GM19463 (cell line): ENCODE measurements around the gene SLC36A3.
"Not testable (repeated sequence)": the region's sequence is repeated elsewhere in the genome, so short reads cannot be mapped to it uniquely, and the experiment has no call there.

ENCODE experiments used
- ATAC-seq: cut with Tn5 transposase; IDR thresholded peaks from one replicate; pipeline ENCODE4 v1.9.1; 2021; ENCODE audit warnings: mild to moderate bottlenecking, moderate library complexity; ENCODE audit not compliant: unreplicated experiment

SLC36A3 gene

DNA sequence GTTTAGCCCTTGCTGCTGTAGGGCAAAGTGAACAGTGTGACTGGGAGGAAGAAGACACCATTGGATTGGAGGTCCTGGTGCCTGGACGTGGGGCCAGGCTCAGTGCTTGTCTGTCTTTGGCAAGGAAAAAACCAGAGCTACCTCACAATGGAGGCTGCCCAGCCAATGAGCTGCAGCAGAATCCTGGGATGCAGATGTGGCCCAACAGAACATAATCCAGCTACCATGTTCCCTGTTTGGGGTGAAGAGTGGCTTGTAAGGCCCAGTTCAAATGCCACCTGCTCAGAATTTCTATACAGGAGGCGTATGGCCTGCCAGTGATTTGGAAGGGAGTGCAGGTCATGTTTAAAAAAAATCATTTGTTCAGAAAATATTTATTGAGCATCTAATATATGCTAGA, at the start of gene SLC36A3:
Gene SLC36A3 (minus strand): TSS at position 101 of the 400 bp plus-strand sequence. CDS start 412 bp downstream, outside the sequence.
- ATAC-seq, result no peak

DNA sequence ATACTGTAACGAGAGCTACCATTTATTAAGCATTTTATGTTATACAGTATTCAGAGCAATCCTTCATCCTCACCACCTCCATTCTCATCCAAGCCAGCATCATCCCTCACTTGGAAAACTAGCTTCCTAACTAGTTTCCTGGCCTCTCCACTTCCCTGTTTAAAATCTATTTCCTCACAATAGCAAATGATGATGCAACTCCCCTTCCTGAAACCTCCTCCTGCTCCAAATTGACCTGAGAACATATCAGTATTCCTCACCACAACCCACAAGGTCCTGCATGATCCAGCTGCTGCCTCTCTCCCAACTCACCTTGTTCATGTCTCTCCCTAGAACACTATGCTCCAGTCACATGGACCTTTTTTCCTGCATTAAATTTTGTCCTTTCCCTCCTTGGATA, 48.1 kb upstream of the SLC36A3 start:
- ATAC-seq, result no peak

DNA sequence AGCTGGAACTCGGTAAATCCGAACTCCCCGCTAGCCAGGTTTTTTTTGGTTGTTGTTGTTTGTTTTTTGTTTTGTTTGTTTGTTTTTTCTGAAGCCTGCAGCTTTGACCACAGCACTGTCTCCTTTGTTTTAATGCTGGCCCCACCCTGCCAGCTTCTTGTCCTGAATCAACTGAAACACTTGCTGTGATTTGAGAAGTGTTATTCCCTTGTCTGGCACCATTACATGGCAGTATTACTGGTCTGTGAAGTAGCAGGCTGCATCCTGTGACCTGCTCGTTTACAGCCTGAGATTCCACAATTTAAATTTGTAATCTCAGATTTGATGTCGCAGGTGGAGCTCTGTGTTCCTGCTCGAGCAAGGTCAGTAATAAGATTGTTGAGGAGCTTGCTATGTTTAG, 45.2 kb upstream of the SLC36A3 start:
- ATAC-seq, result no peak

DNA sequence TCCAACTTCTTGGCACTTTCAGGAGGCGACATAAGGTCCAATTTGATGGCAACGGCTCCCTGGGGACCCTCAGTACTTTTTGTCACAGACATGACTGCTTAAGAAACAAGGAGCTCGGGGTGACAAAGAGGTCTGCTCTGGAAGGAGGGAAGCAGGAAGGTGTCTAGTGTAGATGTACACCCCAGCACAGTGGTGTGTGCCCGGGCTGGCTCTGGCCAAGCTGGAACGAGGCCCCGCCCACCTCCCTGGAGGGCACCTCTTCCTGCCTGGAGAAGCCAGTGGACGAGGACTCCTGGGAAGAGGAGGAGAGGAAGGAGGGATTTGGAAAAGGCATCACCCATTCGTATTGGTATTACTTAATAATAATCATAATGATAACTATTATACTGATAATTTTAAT, 43.8 kb upstream of the SLC36A3 start, which contains the start of gene SLC36A2:
Gene SLC36A2 (minus strand): TSS at position 191 of the 400 bp plus-strand sequence. CDS start 99 bp downstream, at position 92.
- ATAC-seq, result no peak

DNA sequence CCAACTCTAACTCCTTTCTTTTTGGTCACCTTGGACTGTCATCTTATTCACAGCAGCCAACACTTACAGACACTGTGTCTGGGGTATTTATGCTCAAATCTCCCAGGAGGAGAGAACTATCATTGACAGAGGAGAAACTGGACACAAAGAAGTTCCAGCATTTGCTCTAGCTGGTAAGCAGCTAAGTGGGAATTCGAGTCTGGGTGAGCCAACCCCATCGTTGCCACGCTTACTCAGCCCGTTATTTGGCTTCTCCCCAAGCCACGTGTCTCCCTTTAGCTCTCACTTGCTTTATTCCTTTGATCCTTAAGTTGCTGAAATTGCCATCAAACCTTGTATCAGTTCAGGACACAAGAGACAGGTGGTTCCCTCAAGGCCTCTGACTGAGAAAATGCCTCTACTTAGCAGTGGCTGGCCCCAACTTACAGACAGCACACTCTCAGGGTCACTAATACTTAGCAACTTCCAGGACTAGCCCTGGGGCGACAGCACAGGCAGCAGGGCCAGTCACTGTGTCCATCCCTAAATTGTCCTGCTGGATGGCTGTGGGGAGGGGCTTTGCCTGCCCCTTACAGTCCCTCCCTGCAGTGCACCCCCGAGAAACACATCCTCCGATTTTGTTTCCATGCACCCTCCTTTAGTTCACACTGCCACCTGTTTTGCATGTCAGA, 42.4 kb upstream of the SLC36A3 start:
- no peak for ATAC-seq

DNA sequence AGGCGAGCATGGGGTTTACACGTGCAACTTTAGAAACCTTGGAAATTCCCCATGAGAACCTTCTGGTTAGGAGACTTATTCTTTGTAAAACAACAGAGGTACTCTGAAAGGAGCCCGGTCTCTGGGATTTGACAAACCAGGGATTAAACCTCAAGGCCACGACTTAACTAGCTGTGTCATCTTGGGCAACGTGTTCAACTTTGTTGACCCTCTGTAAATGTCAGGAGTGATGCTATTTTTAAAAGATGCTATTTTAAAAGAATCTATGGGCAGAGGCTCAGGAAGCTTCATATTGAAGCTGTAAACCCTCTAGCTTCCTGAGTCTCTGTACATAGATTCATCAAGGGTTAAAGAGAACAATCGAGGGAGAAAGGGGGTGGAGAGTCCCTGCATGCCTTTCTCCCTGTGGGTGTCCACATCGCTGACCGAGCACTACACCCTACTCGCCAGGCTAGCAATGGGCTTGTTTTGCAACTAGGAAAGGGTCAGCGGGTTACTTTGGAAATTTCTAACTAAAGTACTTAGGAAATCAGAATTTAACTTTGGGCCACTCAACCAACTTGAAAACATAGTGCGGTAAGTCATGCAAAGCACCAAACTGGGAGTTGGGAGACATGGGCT, 41.7 kb upstream of the SLC36A3 start:
- ATAC-seq, result no peak

DNA sequence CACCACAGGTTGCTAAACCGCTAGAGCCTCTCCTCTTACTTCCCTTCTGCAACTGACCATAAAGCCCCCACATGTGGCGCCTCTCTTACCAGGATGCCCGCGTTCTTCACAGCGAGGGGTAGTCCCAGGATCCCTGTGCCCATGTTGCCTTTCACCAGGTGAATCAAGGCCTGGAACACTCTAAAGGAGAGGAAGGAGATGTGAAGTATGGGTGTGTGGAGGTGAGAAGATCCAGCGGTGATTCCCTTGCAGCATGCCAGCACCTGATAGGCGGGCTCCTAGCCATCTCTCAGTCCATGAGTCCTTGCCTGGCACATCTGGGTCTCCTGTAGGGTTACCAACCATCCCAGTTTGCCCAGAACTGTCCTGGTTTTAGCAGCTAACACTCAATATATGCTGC, 40.5 kb upstream of the SLC36A3 start:
- no peak for ATAC-seq

DNA sequence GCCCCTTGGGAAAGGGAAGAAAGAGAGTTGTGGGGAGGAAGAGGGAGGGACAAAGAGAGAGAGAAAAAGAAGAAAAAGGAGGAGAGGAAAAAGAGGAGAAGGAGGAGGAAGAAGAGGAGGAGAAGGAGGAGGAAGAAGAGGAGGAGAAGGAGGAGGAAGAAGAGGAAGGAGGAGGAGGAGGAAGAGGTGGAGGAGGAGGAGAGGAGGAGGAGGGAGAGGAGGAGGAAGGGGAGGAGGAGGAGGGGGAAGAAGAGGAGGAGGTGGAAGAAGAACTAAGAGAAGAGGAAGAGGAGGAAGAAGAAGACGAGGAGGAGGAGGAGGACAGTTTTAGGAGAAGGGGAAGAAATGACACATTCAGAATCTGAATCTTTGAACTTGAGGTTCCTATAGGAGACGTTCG, 36.4 kb upstream of the SLC36A3 start:
- ATAC-seq, result no peak

DNA sequence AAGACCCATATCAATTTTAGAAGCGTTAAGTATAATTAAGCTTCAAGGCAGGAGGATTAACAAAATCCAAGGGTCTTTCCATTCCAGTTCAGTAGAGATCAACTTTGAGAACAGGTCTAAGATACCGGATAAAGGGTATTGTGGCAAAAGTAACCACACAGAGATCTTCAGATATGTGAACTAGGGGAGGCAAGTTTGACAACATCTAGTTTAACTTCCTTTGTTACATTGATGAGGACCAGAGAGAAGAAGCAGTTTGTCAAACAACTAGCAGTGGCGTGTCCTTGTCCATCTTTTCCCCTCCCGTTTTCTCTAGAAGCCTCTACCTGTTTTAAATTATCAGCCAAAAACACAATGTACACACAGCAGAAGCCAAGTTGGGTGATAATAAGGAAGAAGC, 35.2 kb upstream of the SLC36A3 start:
- ATAC-seq, result no peak

DNA sequence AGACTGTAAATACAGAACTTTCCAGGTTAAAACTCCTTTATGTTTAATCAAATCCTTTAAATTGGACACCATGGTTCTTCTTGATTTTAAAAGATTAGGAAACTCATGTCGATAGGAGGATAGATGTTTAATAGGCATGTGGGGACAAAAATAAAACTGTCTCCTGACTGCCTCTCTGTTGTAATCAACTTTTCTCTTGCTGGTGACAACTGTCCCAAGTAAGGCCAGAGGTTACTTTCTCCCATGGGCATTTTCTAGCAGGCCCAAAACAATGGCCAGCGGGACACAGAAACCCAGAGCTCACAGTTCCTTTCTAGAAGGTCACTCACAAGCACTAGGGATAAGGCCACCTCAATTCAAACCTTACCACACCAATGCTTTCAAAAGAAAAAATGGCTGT, 29.3 kb upstream of the SLC36A3 start:
- no peak for ATAC-seq

DNA sequence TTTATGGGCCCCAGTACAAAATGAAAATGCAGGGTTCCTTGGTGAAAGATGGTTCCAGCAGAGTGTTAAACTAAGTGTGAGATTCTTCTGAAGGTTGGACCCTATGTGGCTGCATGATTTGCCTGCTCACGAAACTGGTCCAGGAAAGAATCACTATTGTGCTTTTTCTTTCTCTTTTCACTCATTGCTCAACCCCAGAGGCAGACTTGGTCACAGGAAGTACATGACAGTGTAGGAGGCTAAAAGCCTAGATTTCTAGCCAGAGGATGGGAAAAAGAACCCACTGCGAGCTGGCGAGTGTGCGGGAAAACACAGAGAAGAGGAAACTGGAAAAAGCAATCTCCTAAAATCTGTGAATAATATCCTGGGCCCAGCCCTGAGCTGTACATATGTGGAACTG, 25.2 kb upstream of the SLC36A3 start:
- ATAC-seq, result no peak

DNA sequence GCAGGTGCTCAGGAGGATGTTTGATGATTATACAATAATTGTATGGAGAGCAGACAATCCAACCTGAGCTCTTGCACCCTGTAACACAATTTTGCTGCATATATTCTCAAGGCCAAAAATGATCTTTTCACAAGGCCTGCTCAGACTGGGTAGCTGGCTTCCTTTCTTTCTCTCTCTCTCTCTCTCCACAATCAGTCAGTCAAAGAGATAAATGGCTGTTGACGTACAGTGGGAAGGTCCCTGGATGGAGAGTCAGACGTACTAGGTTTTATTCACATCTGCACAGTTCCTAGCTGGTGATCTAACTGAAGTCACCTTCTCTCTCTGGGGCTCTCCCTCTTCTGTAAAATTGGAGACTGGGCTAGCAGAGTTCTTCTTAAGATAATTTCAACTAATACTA, 24.0 kb upstream of the SLC36A3 start:
- ATAC-seq, result no peak

DNA sequence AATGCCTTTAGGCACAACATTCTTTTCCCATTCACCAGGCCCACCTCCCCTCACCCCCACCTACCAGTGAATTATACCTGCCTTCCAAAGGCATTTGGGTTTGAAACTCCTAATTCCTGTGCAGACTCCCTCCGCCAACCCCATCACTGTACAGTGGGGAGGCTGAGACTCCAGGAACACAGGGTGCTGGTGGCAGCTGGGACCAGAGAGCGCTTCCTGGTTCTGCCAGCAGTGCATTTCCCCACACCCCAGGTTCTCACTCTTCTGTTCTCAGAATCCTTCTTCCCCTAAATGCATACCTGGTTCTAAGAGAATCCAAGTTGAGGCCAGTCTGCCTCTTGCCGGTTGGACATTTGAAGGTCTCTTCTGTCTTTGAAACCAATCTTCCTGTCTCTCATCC, 22.7 kb upstream of the SLC36A3 start:
- ATAC-seq, result no peak

DNA sequence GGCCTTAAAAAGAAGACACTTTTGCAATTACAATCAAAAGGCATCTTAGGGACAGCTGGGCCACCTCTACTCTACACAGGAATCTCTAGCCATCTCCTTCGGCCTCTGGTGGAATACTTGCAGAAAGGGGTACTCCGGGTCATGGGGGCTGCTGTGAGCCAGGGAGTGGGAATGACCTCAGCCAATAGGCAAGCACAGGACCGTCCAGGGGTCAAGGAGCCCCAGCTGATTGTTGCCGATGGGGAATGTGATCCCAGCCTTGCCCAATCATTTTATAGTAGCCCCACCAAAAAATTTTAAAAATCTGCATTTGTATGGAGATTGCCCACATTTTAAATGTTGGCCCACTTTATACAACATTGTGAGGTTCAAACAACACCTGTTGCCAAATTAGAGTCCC, 16.9 kb upstream of the SLC36A3 start:
- ATAC-seq, result no peak

DNA sequence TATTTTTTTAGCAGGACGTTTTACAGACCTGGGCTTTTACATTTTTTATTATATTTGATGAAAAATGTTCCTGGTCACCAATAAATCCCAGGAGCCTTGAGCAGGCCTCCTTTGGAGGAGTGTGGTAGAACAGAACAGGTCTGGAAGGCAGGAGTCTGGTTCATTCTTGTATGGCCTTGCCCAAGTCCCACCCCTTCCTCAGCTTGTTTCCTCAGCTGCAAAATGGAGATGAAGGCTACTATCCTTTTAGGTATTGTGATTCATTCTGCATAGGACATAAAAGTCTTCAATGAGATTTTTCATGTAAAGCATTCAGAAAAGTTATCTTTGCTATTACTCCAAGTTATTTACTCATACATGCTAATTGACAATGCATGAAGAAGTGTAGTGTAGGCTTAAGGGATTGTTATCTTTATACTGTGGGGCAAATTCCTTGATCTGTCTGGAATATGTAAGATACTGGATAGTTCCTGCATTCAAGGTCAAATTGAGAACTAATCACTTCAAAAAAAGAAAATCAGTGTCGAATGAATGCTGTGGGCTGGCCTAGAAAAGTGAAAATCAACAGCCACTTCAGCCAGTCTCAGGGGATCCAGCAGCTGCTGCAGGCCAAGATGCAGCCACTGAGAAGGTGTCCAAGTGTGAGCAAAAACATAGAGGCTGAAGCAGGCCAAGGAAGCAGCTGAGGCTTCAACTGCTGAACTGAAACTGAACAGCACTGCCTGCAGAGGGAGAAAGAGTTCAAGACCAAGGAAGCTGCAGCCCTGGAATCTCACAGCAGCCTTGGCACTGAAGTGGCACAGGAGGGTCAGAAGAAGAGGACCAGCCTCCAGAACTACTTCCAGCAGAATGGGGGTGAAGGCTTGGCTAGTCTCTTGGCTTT, 15.5 kb upstream of the SLC36A3 start:
- peak; percentile 82 for ATAC-seq

DNA sequence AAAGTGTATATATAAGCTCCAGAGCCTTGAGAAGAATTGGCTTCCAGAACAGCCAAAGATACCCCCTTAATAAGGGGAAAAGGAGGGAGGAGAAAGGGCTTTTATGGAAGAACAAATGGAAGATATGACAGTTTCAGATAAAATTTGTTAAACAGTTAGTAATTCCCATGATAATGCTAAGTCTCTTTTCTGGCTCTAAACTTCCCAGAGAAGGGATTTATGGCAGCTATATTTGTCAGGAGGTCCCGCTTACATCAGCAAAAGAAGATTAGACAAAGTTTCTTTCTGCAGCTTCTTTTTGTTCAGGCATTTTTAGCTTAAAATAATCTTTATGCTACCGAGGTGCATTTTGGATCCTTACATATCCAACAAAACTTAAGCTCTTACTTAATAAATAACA, 14.3 kb upstream of the SLC36A3 start:
- no peak for ATAC-seq

DNA sequence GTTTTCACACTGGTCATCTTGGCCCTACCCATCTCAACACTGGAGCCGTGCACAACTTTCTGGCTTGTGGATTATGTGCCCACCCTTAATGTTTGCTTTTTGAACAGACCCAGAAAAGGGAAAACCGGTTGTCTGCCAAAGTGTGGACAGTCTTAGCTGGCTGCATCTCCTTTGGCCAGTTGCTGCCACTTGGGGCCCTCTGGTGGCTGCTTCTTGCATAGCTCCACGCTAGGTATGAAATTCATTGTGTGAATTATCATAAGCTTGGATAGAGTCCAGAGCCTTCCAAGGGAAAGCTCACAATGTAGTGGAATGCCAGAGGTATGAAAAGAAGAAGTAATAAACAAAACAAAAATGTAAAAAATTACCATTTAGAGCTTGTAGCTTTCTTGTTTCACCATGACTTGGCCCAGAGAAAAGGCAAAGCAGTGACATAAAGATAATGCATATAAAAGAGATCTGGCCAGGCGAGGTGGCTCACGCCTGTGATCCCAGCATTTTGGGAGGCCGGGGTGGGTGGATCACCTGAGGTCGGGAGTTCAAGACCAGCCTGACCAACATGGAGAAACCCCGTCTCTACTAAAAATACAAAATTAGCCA, 12.5 kb upstream of the SLC36A3 start:
- ATAC-seq, result peak; percentile 75

DNA sequence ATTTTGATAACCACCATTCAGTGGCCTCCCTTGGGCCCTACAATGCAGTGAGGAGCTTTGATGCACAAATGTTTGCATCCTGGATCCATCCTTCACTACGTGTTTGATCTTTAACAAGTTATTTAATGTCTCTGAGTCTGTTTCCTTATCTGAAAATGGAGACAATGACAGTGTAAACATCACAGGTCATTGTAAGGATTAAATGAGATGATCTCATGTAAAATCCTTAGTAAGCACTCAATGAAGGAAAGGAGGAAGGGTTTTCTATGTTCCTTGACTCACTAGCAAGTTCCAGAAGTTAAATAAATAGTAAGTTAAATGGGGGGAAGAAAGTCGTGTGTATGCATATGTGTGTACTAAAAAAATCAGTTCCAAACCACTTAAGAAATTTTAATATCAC, 9.8 kb upstream of the SLC36A3 start:
- no peak for ATAC-seq

DNA sequence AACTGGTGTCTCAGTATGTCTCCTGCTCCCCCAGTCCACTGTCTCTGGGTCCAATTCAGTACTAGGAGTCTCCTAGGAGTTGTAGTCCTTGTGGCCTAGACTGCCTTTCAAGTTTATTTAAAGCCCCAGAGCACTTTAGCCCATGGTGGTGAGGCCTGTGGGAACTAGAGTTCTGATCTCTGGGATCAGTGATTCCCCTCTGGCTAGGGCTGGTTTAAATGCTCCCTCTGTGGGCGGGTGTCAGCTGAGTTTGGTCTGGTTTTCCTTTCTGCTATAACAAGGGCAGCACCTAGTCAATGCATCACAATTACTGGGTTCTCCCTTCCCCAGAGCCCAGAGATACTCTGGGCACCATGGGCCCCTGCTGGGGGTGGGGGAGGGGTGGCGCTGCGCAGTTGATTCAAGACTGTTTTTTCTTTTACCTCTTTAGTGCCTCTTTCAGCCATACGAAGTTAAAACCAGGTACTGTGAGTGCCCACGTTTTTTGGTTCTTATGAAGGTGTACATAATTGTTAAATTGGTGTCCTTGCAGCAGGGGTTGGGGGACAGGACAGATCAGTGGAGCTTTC, 9.3 kb upstream of the SLC36A3 start:
- ATAC-seq, result no peak

DNA sequence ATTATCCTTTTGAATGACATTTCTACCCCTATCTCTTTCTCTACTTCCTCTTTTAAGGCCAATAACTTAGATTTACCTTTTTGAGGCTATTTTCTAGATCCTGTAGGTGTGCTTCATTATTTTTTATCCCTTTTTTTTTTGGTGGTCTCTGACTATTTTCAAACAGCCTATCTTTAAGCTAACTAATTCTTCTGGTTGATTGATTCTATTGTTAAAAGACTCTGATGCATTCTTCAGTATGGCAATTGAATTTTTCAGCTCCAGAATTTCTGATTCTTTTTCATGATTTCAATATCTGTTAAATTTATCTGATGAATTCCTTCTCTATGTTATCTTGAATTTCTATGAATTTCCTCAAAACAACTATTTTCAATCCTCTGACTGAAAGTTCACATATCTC, 7.4 kb upstream of the SLC36A3 start:
- ATAC-seq, result no peak

DNA sequence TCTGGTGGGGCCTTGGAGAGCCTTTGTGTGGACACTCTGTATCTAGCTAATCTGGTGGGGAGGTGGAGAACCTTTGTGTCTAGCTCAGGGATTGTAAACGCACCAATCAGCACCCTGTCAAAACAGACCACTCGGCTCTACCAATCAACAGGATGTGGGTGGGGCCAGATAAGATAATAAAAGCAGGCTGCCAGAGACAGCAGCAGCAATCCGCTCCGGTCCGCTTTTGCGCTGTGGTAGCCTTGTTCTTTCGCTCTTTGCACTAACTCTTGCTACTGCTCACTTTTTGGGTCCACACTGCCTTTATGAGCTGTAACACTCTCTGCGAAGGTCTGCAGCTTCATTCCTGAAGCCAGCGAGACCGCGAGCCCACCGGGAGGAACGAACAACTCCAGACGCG, 6.3 kb upstream of the SLC36A3 start:
- ATAC-seq, result not testable (repeated sequence)
